NAMALWA (cell line): ENCODE data around the gene TRIM33.
"Not testable (repeated sequence)": the region's sequence is repeated elsewhere in the genome, so short reads cannot be mapped to it uniquely, and the experiment has no call there.

Experiments used
- DNase-seq: peaks from one replicate; pipeline ENCODE4 v3.0.0-alpha.2; 2015; ENCODE audit warnings: low spot score

Gene TRIM33

DNA sequence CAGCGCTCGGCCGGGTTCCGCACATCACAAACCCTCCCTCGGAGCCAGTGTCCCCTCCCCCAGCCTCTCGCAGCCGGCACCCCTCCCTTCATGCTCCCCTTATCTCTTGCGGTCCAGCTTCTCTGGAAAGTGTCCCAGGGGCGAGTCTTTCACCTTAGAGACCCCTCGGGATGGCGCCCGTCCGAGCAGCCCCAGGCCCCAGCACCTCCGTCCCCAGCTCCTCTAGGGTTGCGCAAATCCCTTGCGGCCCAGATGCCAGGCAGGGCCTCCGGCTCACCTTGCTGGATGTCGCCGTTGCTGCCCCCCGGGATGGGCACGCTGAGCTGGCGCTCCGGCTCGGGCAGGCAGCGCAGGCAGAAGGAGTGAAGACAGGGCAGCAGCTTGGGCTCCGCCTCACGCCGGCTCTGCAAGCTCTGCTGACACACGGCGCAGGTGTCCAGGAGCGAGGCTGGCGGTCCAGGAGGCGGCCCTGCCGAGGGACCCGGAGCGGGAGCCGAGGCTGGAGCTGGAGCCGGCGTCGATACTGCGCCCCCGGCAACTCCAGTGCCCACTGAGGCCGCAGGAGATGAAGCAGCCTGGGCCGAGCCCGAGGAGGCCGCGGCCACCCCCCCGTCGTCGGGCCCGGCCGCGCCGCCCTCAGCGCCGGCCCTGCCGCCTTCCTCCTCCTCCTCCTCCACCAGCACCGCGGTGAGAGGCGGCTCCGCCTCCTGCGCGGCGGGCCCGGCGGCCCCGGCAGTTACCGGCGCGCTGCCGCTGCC, 550 bp downstream of the TRIM33 start:
- peak; percentile 53 for DNase-seq

GRCh38 chr1:114509596-114510273, 1.3 kb downstream of the TRIM33 start:
- peak; percentile 38 for DNase-seq

GRCh38 chr1:114508386-114508898, 2.6 kb downstream of the TRIM33 start:
- DNase-seq: no peak

DNA sequence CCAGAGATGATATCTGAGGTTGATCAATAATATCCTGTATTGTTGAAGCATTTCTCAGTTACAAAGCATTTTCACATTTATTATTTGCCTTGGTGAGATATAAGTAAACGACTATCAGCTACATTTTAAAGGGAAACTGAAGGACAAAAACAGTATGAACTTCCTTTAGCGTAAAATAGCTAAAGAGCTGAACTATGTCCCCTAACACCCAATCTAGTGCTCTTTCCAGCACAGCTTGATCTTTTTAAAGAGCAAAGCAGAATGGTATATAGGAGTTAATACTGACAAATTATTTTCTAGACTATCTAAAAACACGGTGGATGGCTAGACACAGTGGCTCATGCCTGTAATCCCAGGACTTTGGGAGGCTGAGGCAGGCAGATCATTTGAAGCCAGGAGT, 3.5 kb downstream of the TRIM33 start:
- no peak for DNase-seq

DNA sequence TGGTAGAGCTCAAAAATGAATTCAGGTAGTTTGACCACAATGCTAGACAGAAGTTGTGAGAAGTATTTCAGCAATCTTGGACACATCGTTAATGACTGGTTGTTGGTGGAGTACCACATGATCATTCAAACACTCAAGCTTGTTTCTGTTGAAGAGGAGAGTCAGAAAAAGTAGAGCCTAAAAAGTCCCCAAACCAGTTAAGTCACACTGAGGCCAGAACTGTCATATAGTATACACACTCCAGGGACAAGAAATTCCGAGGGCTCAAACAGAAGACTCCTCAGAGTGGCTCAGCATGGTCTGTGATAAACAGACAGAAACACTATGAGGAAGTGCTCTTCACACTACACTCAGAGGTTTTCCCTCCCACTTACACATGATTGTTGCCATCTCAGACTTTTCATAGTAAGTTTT, 5.8 kb downstream of the TRIM33 start:
- no peak for DNase-seq

DNA sequence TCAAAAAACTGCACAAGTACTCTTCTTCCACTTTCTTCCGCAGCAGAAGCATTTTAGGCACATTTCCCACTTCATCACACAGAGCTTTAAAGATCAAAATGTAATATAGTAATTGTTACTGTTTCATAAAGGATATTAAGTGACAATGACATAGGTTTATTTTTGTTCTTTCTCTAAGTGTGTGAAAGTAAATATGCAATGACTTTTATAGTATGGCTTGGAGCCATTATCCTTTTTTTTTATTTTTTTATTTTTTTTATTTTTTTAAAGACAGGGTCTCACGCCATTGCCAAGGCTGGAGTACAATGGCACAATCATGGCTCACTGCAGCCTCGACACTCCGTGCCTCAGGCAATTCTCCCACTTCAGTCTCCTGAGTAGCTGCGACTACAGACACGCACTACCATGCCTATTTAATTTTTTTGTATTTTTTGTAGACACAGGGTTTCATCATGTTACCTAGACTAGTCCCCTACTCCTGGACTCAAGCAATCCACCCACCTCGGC, 7.0 kb downstream of the TRIM33 start:
- no peak for DNase-seq

GRCh38 chr1:114502080-114502479, 8.9 kb downstream of the TRIM33 start:
- no peak for DNase-seq

- no peak for DNase-seq
Measured at GRCh38 chr1:114499478-114499877, 11.5 kb downstream of the TRIM33 start.

DNA sequence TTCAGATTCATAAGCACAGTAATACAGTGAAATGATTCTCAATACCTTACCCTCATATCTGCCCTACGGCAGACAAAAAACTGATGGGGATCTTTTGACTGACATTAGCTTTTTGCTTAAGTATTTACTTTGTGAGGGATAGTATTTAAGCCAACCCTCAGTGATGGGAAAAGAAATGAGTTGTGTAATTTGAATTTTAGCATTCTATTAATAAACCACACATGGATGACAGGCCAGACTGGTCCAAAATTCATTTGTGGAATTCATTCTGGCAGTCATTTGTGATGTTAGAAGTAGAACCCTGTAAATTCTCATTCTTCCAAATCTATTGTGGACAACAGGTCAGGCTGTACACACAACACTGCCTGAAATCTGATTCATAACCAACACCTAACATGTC, 14.9 kb downstream of the TRIM33 start:
- no peak for DNase-seq

GRCh38 chr1:114495486-114495885, 15.5 kb downstream of the TRIM33 start:
- DNase-seq: no peak

GRCh38 chr1:114492978-114493377, 18.0 kb downstream of the TRIM33 start:
- DNase-seq: no peak

DNA sequence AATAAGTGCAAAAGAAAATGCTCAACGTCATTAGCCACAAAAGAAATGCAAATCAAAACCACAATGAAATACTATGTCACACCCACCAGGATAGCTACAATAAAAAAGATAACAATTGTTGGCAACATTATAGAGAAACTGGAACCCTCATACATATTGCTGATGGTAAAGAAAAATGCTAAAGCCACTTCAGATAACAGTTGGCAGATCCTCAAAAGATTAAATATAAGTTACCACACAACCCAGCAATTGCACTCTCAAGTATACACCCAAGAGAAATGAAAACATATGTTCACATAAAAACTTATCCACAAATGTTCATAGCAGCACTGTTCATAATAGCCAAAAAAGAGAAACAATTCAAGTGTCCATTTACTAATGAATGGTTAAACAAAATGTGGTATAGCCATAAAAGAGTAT, 20.7 kb downstream of the TRIM33 start:
- DNase-seq: peak; percentile 20

GRCh38 chr1:114488739-114489138, 22.3 kb downstream of the TRIM33 start:
- DNase-seq: no peak

DNA sequence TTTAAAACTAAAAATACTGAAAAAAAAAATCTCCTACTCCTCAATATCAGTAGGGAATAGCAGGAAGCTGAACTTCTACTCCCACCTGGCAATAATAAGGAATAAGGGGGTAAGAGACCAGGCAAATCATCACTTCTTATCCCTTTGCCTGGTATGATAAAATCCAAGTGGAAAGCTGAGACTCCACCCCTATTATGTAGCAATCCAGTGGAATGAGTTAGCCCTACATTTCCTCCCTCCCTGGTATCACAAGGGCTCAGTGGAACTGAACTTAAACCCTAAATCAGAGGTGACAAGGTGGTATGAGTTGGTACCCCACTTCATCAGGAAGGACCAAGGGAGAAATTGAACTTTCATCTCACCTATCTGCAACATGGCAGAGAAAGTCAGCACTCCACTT, 25.7 kb downstream of the TRIM33 start:
- DNase-seq: no peak

GRCh38 chr1:114482585-114482984, 28.4 kb downstream of the TRIM33 start:
- peak; percentile 69 for DNase-seq

GRCh38 chr1:114479636-114480035, 31.4 kb downstream of the TRIM33 start:
- not testable (repeated sequence) for DNase-seq

- DNase-seq: no peak
Measured at GRCh38 chr1:114479134-114479533, 31.9 kb downstream of the TRIM33 start.

DNA sequence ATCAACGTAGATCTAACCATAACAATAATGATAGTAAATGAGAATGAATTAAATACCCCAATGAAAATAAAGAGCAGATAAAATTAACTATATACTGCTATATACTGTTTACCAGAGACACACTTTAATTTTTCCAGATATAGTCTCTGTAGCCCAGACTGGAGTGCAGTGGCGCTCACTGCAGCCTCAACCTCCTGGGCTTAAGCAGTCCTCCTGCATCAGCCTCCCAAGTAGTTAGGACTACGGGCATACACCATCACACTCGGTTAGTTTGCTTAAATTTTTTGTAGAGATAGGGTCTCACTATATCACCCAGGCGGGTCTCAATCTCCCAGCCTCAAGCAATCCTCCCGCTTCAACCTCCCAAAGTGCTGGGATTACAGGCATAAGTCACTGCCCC, 37.2 kb downstream of the TRIM33 start:
- no peak for DNase-seq

GRCh38 chr1:114472408-114472807, 38.6 kb downstream of the TRIM33 start:
- no peak for DNase-seq

DNA sequence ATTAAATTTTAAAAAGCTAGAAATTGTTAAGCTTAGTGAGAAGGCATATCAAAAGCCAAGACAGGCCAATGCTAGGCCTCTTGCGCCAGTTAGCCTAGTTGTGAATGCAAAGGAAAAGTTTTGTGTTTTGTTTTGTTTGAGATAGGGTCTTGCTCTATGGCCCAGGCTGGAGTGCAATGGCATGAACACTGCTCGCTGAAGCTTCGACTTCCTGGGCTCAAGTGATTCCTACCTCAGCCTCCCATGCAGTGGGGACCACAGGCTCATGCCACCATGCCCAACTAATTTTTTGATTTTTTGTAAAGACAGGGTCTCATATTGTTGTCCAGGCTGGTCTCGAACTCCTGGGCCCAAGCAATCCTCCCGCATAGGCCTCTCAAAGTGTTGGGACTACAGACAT, 40.3 kb downstream of the TRIM33 start:
- DNase-seq: no peak

GRCh38 chr1:114468710-114469468, 42.1 kb downstream of the TRIM33 start:
- DNase-seq: no peak

- no peak for DNase-seq
Measured at GRCh38 chr1:114468047-114468446, 43.0 kb downstream of the TRIM33 start.

- no peak for DNase-seq
Measured at GRCh38 chr1:114467491-114467890, 43.5 kb downstream of the TRIM33 start.
